MM.1S (cell line): ENCODE data around the gene TSPEAR.

Experiments used
- DNase-seq: peaks from one replicate; pipeline ENCODE4 v3.0.0-alpha.2; 2015
- H2AFZ ChIP-seq: fragments of 300-600 bp; sonication (generic); 2 replicates; pipeline ENCODE4 v1.6.0; 2016; ENCODE audit warnings: antibody characterized with exemption, low read length
- H3F3A ChIP-seq: fragments of 300-600 bp; sonication (generic); 2 replicates; pipeline ENCODE4 v1.6.1; 2016; ENCODE audit warnings: mild to moderate bottlenecking, antibody characterized with exemption, low read length, moderate library complexity, mixed read lengths; ENCODE audit not compliant: insufficient read depth
- H3K27ac ChIP-seq: fragments of 300-600 bp; sonication (generic); 2 replicates; pipeline ENCODE4 v1.5.1; 2016; ENCODE audit warnings: mild to moderate bottlenecking, low read length
- H3K27me3 ChIP-seq: fragments of 300-600 bp; sonication (generic); replicated peaks from 2 replicates; pipeline ENCODE4 v1.6.0; 2016; ENCODE audit warnings: low read length; ENCODE audit not compliant: insufficient read depth
- H3K36me3 ChIP-seq: fragments of 300-600 bp; sonication (generic); replicated peaks from 2 replicates; pipeline ENCODE4 v1.6.1; 2016; ENCODE audit warnings: mild to moderate bottlenecking, low read length, mixed read lengths; ENCODE audit not compliant: insufficient read depth
- H3K4me1 ChIP-seq: fragments of 300-600 bp; sonication (generic); 2 replicates; pipeline ENCODE4 v1.6.1; 2016; ENCODE audit warnings: low read length, mixed read lengths
- H3K4me2 ChIP-seq: fragments of 300-600 bp; sonication (generic); 2 replicates; pipeline ENCODE4 v1.6.0; 2016; ENCODE audit warnings: low read depth, low read length
- H3K4me3 ChIP-seq: fragments of 300-600 bp; sonication (generic); 2 replicates; pipeline ENCODE4 v1.5.1; 2016; ENCODE audit warnings: low read length, mixed read lengths
- H3K79me2 ChIP-seq: fragments of 300-600 bp; sonication (generic); 2 replicates; pipeline ENCODE4 v1.6.1; 2016; ENCODE audit warnings: mixed run types, low read length, mixed read lengths
- H3K9ac ChIP-seq: fragments of 300-600 bp; sonication (generic); 2 replicates; pipeline ENCODE4 v1.6.1; 2016; ENCODE audit warnings: low read length, mixed read lengths
- H3K9me2 ChIP-seq: fragments of 300-600 bp; sonication (generic); replicated peaks from 2 replicates; pipeline ENCODE4 v1.6.1; 2016; ENCODE audit warnings: mild to moderate bottlenecking, low read length, mixed read lengths; ENCODE audit not compliant: insufficient read depth
- H3K9me3 ChIP-seq: fragments of 300-600 bp; sonication (generic); replicated peaks from 2 replicates; pipeline ENCODE4 v1.6.1; 2016; ENCODE audit warnings: mild to moderate bottlenecking, low read length, mixed read lengths; ENCODE audit not compliant: insufficient read depth
- H4K20me1 ChIP-seq: fragments of 300-600 bp; sonication (generic); 2 replicates; pipeline ENCODE4 v1.6.1; 2016; ENCODE audit warnings: mild to moderate bottlenecking, low read length, moderate library complexity, mixed read lengths; ENCODE audit not compliant: insufficient read depth
- EZH2 ChIP-seq: fragments of 300-600 bp; sonication (generic); optimal IDR thresholded peaks from 2 replicates; pipeline ENCODE3; 2017; ENCODE audit warnings: low read depth, mild to moderate bottlenecking, antibody characterized with exemption, low read length, mixed read lengths
- EZH2phosphoT487 ChIP-seq: fragments of 300-600 bp; sonication (generic); IDR thresholded peaks from 2 replicates; pipeline ENCODE4 v1.6.1; 2018; ENCODE audit warnings: antibody characterized with exemption, low read length
- TF ChIP-seq, protein P1 (sequence below): fragments of 300-600 bp; sonication (generic); IDR thresholded peaks from 2 replicates; pipeline ENCODE4 v1.5.1; 2016; ENCODE audit warnings: antibody characterized with exemption, low read length, mixed read lengths

The TSPEAR gene

DNA sequence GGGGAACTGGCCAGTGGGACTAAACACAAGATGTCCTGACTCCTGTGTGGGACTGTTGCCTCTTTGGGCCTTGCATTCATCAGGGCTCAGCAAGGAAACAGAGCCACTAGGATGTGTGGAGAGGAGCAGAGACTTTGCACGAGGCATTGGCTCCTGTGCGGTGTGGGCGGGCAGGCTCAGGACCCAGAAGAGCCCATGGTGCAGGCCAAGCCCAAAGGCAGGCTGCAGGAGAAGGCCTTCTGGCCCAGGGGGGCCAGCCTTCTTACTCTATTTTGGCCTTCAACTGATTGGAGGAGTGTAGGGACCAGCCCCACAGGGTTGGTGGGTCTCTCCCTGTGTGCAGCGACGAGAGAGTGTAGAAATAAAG is 232.6 kb downstream of the TSPEAR start:
- no peak overlapping the region for H2AFZ ChIP-seq
- H3K4me2 ChIP-seq: no peak overlapping the region
- H3K27me3 ChIP-seq: peaks cover 35% of the 10 kb centered on the region
- TF ChIP-seq EZH2: no peak
- TF ChIP-seq EZH2phosphoT487: no peak
- TF ChIP-seq, protein P1, sequence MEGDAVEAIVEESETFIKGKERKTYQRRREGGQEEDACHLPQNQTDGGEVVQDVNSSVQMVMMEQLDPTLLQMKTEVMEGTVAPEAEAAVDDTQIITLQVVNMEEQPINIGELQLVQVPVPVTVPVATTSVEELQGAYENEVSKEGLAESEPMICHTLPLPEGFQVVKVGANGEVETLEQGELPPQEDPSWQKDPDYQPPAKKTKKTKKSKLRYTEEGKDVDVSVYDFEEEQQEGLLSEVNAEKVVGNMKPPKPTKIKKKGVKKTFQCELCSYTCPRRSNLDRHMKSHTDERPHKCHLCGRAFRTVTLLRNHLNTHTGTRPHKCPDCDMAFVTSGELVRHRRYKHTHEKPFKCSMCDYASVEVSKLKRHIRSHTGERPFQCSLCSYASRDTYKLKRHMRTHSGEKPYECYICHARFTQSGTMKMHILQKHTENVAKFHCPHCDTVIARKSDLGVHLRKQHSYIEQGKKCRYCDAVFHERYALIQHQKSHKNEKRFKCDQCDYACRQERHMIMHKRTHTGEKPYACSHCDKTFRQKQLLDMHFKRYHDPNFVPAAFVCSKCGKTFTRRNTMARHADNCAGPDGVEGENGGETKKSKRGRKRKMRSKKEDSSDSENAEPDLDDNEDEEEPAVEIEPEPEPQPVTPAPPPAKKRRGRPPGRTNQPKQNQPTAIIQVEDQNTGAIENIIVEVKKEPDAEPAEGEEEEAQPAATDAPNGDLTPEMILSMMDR: no peak
- H3K9ac ChIP-seq: no peak overlapping the region
- H3K79me2 ChIP-seq: no peaks in the 10 kb centered on the region
- H3K9me2 ChIP-seq: no peaks in the 10 kb centered on the region
- H3K4me1 ChIP-seq: no peaks in the 10 kb centered on the region
- H3K9me3 ChIP-seq: no peaks in the 10 kb centered on the region
- H3K36me3 ChIP-seq: no peaks in the 10 kb centered on the region
- H3F3A ChIP-seq: no peaks in the 10 kb centered on the region
- no peak overlapping the region for H3K27ac ChIP-seq
- no peak overlapping the region for H3K4me3 ChIP-seq
- H4K20me1 ChIP-seq: no peaks in the 10 kb centered on the region
- no peak for DNase-seq

DNA sequence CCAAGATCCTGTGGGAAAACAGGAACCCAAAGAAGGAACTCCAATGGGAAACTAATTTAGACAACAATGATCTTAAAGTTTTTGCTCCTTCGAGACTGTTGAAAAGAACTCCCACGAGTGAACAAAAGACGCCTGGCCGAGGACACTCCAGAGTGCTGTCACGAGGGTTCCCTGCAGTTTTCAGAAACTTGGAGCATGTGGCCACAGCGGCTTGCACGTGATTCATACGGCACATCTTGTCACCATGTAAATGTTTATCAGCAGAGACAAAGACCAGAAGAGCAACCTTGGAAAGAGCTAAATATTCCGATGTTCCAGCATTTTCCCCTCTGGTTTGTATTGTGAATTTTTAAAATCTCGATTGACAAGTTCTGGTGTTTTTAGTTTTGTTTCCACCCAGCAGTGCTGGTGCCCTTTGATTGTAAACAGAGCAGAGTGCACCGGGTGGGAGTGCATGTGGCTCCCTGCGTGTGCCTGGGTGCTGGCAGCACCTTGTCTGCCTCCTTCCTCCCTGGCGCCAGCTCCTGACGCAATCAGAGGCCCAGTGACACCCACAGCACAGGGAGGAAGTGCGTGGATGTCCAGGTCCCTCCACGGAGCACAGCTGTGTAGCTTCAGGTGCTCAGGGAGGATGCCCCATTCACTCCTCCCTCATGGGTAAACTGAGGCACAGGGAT is 233.1 kb downstream of the TSPEAR start:
- Histone ChIP-seq H2AFZ (no peak overlapping the region), H3K36me3 (no peaks in the 10 kb centered on the region), H3K9me2 (no peaks in the 10 kb centered on the region), H3F3A (no peaks in the 10 kb centered on the region), H3K4me1 (no peaks in the 10 kb centered on the region), H3K4me2 (no peak overlapping the region), H3K27me3 (peaks cover 30% of the 10 kb centered on the region), H3K9me3 (no peaks in the 10 kb centered on the region), H3K4me3 (no peak overlapping the region), H3K27ac (no peak overlapping the region), H4K20me1 (no peaks in the 10 kb centered on the region), H3K79me2 (no peaks in the 10 kb centered on the region), H3K9ac (no peak overlapping the region)
- DNase-seq: no peak
- TF ChIP-seq, protein P1: no peak
- TF ChIP-seq EZH2phosphoT487 (no peak), EZH2 (no peak)

DNA sequence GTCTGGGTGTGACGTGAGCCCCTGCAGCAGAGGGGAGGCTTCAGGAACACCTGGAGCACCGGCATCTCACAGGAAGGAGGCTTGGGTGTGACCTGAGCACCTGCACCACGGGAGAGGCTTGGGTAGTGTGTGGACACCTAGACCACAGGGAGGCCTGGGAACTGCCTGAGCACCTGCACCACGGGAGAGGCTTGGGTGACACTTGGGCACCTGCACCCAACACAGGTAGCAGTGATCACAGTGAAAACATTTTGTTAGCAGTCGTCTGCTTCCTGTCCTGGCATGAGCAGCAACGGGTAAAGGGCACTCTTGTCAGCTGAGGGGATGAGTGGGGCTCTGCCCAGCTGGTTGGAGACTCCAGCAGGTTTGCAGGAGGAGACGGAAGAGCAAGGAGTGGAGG is 233.7 kb downstream of the TSPEAR start:
- Histone ChIP-seq H3K36me3 (no peaks in the 10 kb centered on the region), H3K9me3 (no peaks in the 10 kb centered on the region), H3K4me3 (no peak overlapping the region), H2AFZ (no peak overlapping the region), H3K9me2 (no peaks in the 10 kb centered on the region), H3K9ac (no peak overlapping the region), H3K79me2 (no peaks in the 10 kb centered on the region), H3K27me3 (peaks cover 24% of the 10 kb centered on the region), H4K20me1 (no peaks in the 10 kb centered on the region), H3F3A (no peaks in the 10 kb centered on the region), H3K4me1 (no peaks in the 10 kb centered on the region), H3K4me2 (no peak overlapping the region), H3K27ac (no peak overlapping the region)
- no peak for TF ChIP-seq EZH2phosphoT487
- TF ChIP-seq EZH2: no peak
- TF ChIP-seq, protein P1: no peak
- DNase-seq: no peak
